Activated T-cell treated with anti-CD3 and anti-CD28 coated beads, Interleukin-2, amount 50 U/mL, for 4 hours (primary cell): ENCODE measurements around the gene COX4I2. TPM values are rescaled to one million over a fixed set of nuclear protein-coding genes. Genes with fewer than 3 reads are reported as not detected.
"Not testable (repeated sequence)": the region's sequence is repeated elsewhere in the genome, so short reads cannot be mapped to it uniquely, and the experiment has no call there.

ENCODE experiments used
- ATAC-seq, 2 donors: fragments of 200-7000 bp; cut with Tn5 transposase; one replicate each; pipeline ENCODE4 v1.10.0; 2021
- DNase-seq: peaks from one replicate; pipeline ENCODE4 v3.0.0-alpha.2; 2020
- H3K27me3 Mint-ChIP-seq: one replicate; pipeline ENCODE4 v1.8.0; 2021; ENCODE audit warnings: low read depth, mixed read lengths
- H3K36me3 Mint-ChIP-seq: one replicate; pipeline ENCODE4 v1.8.0; 2022; ENCODE audit warnings: mixed read lengths; ENCODE audit not compliant: insufficient read depth
- H3K4me1 Mint-ChIP-seq: one replicate; pipeline ENCODE4 v1.8.0; 2021; ENCODE audit warnings: low read depth, mixed read lengths
- H3K4me3 Mint-ChIP-seq: one replicate; pipeline ENCODE4 v1.8.0; 2021; ENCODE audit warnings: mild to moderate bottlenecking, moderate library complexity, mixed read lengths
- H3K9me3 Mint-ChIP-seq: one replicate; pipeline ENCODE4 v1.8.0; 2021; ENCODE audit warnings: mixed read lengths
- total RNA-seq, 3 donors: library from RNA; stranded (reverse); gene quantifications; one replicate each; pipeline ENCODE4 v1.2.1, GENCODE V29; 2021

COX4I2 gene
- total RNA-seq, 3 donors from 2014 or later = not detected

GRCh38 chr20:31628057-31628456 lies 9.7 kb upstream of the COX4I2 start:
- ATAC-seq, H3K27me3 Mint-ChIP-seq, H3K4me3 Mint-ChIP-seq, DNase-seq, H3K36me3 Mint-ChIP-seq, H3K4me1 Mint-ChIP-seq, H3K9me3 Mint-ChIP-seq: not testable (repeated sequence)

GRCh38 chr20:31630187-31630790 lies 7.4 kb upstream of the COX4I2 start:
- Mint-ChIP-seq H3K36me3 (no peaks in the 10 kb centered on the region), H3K4me3 (no peak overlapping the region), H3K4me1 (no peaks in the 10 kb centered on the region), H3K27me3 (no peaks in the 10 kb centered on the region), H3K9me3 (no peaks in the 10 kb centered on the region)
- ATAC-seq (no peak), DNase-seq (no peak)

DNA sequence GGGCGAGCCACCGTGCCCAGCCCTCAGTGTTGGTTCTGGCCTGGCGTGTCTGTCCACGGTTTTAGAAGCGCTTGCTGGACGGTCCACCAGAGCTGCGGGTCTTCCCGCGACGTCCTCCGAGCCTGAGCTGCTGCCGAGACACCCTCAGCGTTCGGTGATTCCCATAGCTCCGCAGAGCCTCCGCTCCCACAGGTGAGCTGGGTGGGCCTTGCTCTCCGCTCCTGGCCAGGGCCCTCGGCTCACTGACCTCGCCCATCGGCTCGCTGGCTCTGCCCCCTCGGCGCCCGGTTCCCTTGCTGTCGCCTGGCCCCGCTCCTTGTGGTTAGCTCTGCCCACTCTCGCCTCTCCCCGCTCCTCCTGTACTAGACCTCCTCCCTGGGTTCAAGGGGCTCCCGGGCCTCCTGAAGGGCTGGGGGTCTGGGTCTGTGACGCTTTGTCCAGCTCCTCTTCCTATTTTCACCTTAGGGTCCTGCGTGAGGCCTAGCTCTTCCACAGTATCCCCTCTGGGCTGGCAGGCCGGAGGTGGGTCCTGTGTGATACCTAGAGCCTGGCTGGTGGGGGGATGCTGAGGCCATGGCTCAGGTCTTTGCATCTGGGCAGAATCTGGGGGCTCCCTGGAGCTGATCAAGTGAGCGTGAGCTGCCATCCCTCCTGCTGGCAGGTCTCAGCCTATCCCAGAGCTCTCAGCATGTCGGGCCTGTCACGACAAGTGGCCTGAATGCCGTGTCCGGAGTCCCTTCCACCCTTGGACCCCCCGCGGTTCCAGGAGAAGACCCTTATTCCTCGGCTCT lies 5.0 kb upstream of the COX4I2 start:
- H3K27me3 Mint-ChIP-seq = no peaks in the 10 kb centered on the region
- H3K4me3 Mint-ChIP-seq = no peak overlapping the region
- no peak for DNase-seq
- no peaks in the 10 kb centered on the region for H3K4me1 Mint-ChIP-seq
- no peaks in the 10 kb centered on the region for H3K9me3 Mint-ChIP-seq
- no peaks in the 10 kb centered on the region for H3K36me3 Mint-ChIP-seq
- no peak for ATAC-seq

- no peaks in the 10 kb centered on the region for H3K4me1 Mint-ChIP-seq
- DNase-seq (no peak), ATAC-seq (no peak)
- H3K9me3 Mint-ChIP-seq = no peaks in the 10 kb centered on the region
- H3K36me3 Mint-ChIP-seq = no peaks in the 10 kb centered on the region
- no peaks in the 10 kb centered on the region for H3K27me3 Mint-ChIP-seq
- no peak overlapping the region for H3K4me3 Mint-ChIP-seq
Measured at GRCh38 chr20:31633339-31633914, 4.3 kb upstream of the COX4I2 start.

GRCh38 chr20:31638317-31638716 lies 605 bp downstream of the COX4I2 start:
- H3K36me3 Mint-ChIP-seq = no peaks in the 10 kb centered on the region
- peaks cover 6% of the 10 kb centered on the region for H3K4me1 Mint-ChIP-seq
- no peaks in the 10 kb centered on the region for H3K9me3 Mint-ChIP-seq
- no peak overlapping the region for H3K4me3 Mint-ChIP-seq
- H3K27me3 Mint-ChIP-seq = peaks cover 6% of the 10 kb centered on the region
- ATAC-seq (no peak), DNase-seq (no peak)

DNA sequence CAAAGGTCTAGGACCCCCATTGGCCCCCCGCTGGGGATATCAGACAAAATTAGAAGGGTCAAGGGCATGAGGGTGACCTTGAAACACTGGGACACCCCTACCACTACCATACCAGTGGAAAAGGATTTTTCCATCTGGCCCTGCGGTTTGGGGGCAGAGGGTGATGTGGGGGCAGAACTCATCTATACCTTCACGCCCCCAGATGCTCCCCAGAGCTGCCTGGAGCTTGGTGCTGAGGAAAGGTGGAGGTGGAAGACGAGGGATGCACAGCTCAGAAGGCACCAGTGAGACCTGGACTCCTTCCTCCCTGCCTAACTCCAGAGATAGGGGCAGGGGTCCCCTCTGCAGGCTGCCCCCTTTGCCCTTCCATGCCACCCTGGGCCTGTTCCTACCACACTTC lies 1.1 kb downstream of the COX4I2 start:
- no peak for ATAC-seq
- H3K36me3 Mint-ChIP-seq = no peaks in the 10 kb centered on the region

DNA sequence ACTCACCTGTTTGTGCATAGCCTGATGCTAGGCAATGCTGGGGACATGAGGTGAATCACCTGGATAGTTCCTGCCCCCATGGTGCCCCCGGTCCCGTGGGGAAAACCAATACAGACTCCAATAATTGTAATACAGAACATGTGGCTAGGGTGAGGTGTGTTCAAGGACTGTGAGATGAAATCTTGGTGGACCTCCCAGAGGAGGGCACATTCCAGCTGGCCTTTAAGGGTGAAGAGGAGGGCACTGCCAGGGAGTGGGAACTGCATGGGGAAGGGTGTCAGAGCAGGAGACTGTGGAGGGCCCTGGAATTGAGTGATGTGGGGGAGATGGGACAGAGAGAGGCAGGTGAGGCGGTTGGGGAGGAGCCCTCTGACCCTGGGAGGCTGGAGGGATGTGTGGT lies 2.5 kb downstream of the COX4I2 start:
- no peaks in the 10 kb centered on the region for H3K9me3 Mint-ChIP-seq
- H3K4me1 Mint-ChIP-seq = peaks cover 6% of the 10 kb centered on the region
- H3K36me3 Mint-ChIP-seq = no peaks in the 10 kb centered on the region
- H3K4me3 Mint-ChIP-seq = no peak overlapping the region
- ATAC-seq = no peak
- no peak for DNase-seq
- peaks cover 6% of the 10 kb centered on the region for H3K27me3 Mint-ChIP-seq

More for the DNA sequence above, 1.1 kb downstream of the COX4I2 start:
- Mint-ChIP-seq H3K27me3 (peaks cover 6% of the 10 kb centered on the region), H3K9me3 (no peaks in the 10 kb centered on the region), H3K4me1 (peaks cover 6% of the 10 kb centered on the region), H3K4me3 (no peak overlapping the region)
- no peak for DNase-seq

GRCh38 chr20:31641391-31641790 lies 3.7 kb downstream of the COX4I2 start:
- H3K9me3 Mint-ChIP-seq = no peaks in the 10 kb centered on the region
- DNase-seq (no peak), ATAC-seq (peak in 1 of 2 donors; percentile 41)

GRCh38 chr20:31642837-31643236 lies 5.1 kb downstream of the COX4I2 start:
- H3K27me3 Mint-ChIP-seq = peaks cover 6% of the 10 kb centered on the region
- H3K9me3 Mint-ChIP-seq = no peaks in the 10 kb centered on the region
- DNase-seq = no peak
- ATAC-seq = no peak
- no peaks in the 10 kb centered on the region for H3K36me3 Mint-ChIP-seq
- H3K4me3 Mint-ChIP-seq = no peak overlapping the region
- peaks cover 6% of the 10 kb centered on the region for H3K4me1 Mint-ChIP-seq

More at GRCh38 chr20:31641391-31641790, 3.7 kb downstream of the COX4I2 start:
- H3K4me3 Mint-ChIP-seq = no peak overlapping the region
- no peaks in the 10 kb centered on the region for H3K36me3 Mint-ChIP-seq
- peaks cover 6% of the 10 kb centered on the region for H3K4me1 Mint-ChIP-seq
- H3K27me3 Mint-ChIP-seq = peaks cover 6% of the 10 kb centered on the region

GRCh38 chr20:31643522-31643921 lies 5.8 kb downstream of the COX4I2 start:
- Mint-ChIP-seq H3K4me3 (no peak overlapping the region), H3K4me1 (peaks cover 6% of the 10 kb centered on the region), H3K36me3 (no peaks in the 10 kb centered on the region), H3K9me3 (no peaks in the 10 kb centered on the region), H3K27me3 (peaks cover 6% of the 10 kb centered on the region)
- DNase-seq = no peak
- no peak for ATAC-seq

GRCh38 chr20:31644701-31645100 lies 7.0 kb downstream of the COX4I2 start:
- H3K4me3 Mint-ChIP-seq = no peak overlapping the region
- H3K4me1 Mint-ChIP-seq = peaks cover 6% of the 10 kb centered on the region
- peaks cover 6% of the 10 kb centered on the region for H3K27me3 Mint-ChIP-seq
- DNase-seq = no peak
- ATAC-seq = no peak
- no peaks in the 10 kb centered on the region for H3K9me3 Mint-ChIP-seq
- H3K36me3 Mint-ChIP-seq = no peaks in the 10 kb centered on the region

GRCh38 chr20:31648104-31648503 lies 10.4 kb downstream of the COX4I2 start:
- H3K4me3 Mint-ChIP-seq, H3K36me3 Mint-ChIP-seq, H3K27me3 Mint-ChIP-seq, H3K4me1 Mint-ChIP-seq, ATAC-seq, DNase-seq, H3K9me3 Mint-ChIP-seq: not testable (repeated sequence)

GRCh38 chr20:31652917-31653396 lies 15.2 kb downstream of the COX4I2 start:
- H3K9me3 Mint-ChIP-seq = no peaks in the 10 kb centered on the region
- H3K4me1 Mint-ChIP-seq = no peaks in the 10 kb centered on the region
- no peak for DNase-seq
- no peak overlapping the region for H3K4me3 Mint-ChIP-seq
- no peaks in the 10 kb centered on the region for H3K36me3 Mint-ChIP-seq
- no peak for ATAC-seq
- no peaks in the 10 kb centered on the region for H3K27me3 Mint-ChIP-seq

- no peak for DNase-seq
- Mint-ChIP-seq H3K27me3 (no peaks in the 10 kb centered on the region), H3K9me3 (no peaks in the 10 kb centered on the region), H3K36me3 (no peaks in the 10 kb centered on the region), H3K4me3 (no peak overlapping the region), H3K4me1 (no peaks in the 10 kb centered on the region)
- ATAC-seq = no peak
Measured at GRCh38 chr20:31653561-31653960, 15.8 kb downstream of the COX4I2 start.

DNA sequence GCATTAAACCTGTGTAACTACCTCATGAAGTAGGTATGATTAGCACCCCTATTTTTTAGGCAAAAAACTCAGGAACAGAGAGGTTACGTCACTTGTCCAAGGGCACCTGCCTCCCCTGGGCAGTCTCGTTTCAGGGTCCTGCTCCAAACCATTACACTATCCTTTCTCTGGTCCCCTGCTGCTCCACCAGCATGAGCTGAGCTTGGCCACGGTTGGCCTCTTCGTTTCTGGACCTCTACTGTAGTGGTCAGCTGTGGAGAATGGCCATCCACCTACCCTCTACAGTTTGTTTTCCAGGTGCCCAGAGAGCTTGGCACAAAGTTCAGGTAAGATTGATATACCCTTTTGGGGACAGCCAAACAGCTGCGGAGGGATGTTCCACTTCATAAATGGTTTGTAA lies 16.8 kb downstream of the COX4I2 start:
- Mint-ChIP-seq H3K9me3 (no peaks in the 10 kb centered on the region), H3K36me3 (no peaks in the 10 kb centered on the region), H3K4me1 (no peaks in the 10 kb centered on the region), H3K27me3 (no peaks in the 10 kb centered on the region), H3K4me3 (no peak overlapping the region)
- no peak for DNase-seq
- no peak for ATAC-seq
